CD4-positive, CD25-positive, alpha-beta regulatory T cell (primary cell): Measurements from ENCODE around the gene MLNR. TPM values are rescaled to one million over a fixed set of nuclear protein-coding genes. Genes with fewer than 3 reads are reported as not detected.

Experiments used
- ATAC-seq, 2 donors: fragments of 150-1000 bp; cut with Tn5 transposase; one replicate each; pipeline ENCODE4 v1.10.0; 2021; ENCODE audit warnings: low read depth in 2 of 2, moderate number of reproducible peaks in 2 of 2, moderate library complexity in 1 of 2
- DNase-seq, 3 donors: peaks; one replicate each; pipeline versions ENCODE4 v3.0.0 to v3.0.0-alpha.2; 2012 to 2022; ENCODE audit warnings: mixed read lengths in 1 of 3
- H3K27ac ChIP-seq: one replicate; pipeline ENCODE4 v1.7.0; 2013; ENCODE audit warnings: mild to moderate bottlenecking, low read length; ENCODE audit not compliant: insufficient read depth, poor library complexity, severe bottlenecking
- H3K27me3 ChIP-seq: one replicate; pipeline ENCODE4 v1.7.0; 2013; ENCODE audit warnings: low read length; ENCODE audit not compliant: control insufficient read depth, insufficient read depth
- H3K36me3 ChIP-seq: one replicate; pipeline ENCODE4 v1.7.0; 2013; ENCODE audit warnings: mild to moderate bottlenecking, low read length, moderate library complexity; ENCODE audit not compliant: control insufficient read depth, insufficient read depth
- H3K4me1 ChIP-seq: 2 replicates; pipeline ENCODE4 v1.7.0; 2013; ENCODE audit warnings: mild to moderate bottlenecking, low read length; ENCODE audit not compliant: insufficient read depth, control insufficient read depth, poor library complexity, severe bottlenecking
- H3K4me3 ChIP-seq: one replicate; pipeline ENCODE4 v1.7.0; 2013; ENCODE audit warnings: low read depth, mild to moderate bottlenecking, low read length, moderate library complexity
- H3K9me3 ChIP-seq, 2 experiments: 1 replicate in 1 of 2; 2 replicates in 1 of 2; pipeline ENCODE4 v1.7.0; 2013; ENCODE audit warnings: low read length in 2 of 2, mild to moderate bottlenecking in 1 of 2, moderate library complexity in 1 of 2; ENCODE audit not compliant: control insufficient read depth in 2 of 2
- H3K27ac Mint-ChIP-seq, 3 donors: one replicate each; pipeline ENCODE4 v1.8.0; 2020 to 2022; ENCODE audit warnings: mild to moderate bottlenecking in 3 of 3, mixed read lengths in 3 of 3, moderate library complexity in 2 of 3
- H3K27me3 Mint-ChIP-seq: one replicate; pipeline ENCODE4 v1.8.0; 2022; ENCODE audit warnings: mild to moderate bottlenecking, mixed read lengths
- H3K36me3 Mint-ChIP-seq: one replicate; pipeline ENCODE4 v1.8.0; 2020; ENCODE audit warnings: mixed read lengths
- H3K4me1 Mint-ChIP-seq, 4 donors: one replicate each; pipeline ENCODE4 v1.8.0; 2020 to 2022; ENCODE audit warnings: mixed read lengths in 4 of 4, mild to moderate bottlenecking in 1 of 4
- H3K4me3 Mint-ChIP-seq, 4 donors: one replicate each; pipeline ENCODE4 v1.8.0; 2020 to 2022; ENCODE audit warnings: mild to moderate bottlenecking in 4 of 4, mixed read lengths in 4 of 4, moderate library complexity in 3 of 4
- H3K9me3 Mint-ChIP-seq, 7 donors: one replicate each; pipeline ENCODE4 v1.8.0; 2020 to 2022; ENCODE audit warnings: mixed read lengths in 7 of 7, mild to moderate bottlenecking in 3 of 7, moderate library complexity in 2 of 7
- polyA plus RNA-seq, 4 donors: library from polyadenylated mRNA; unstranded; fragments of 300-500 nt; fragmentation: Illumina TruSeq; gene quantifications; one replicate each; pipeline ENCODE4 v1.2.3, GENCODE V29; 2021
- total RNA-seq: library from RNA; stranded (reverse); gene quantifications from one replicate; pipeline ENCODE4 v1.2.3, GENCODE V29; 2022

Gene MLNR
- total and polyA plus RNA-seq, 5 donors from 2014 or later = not detected

- Mint-ChIP-seq H3K36me3 (peaks cover 3% of the 10 kb centered on the region), H3K27ac (no peak overlapping the region), H3K27me3 (peaks cover 35% of the 10 kb centered on the region), H3K9me3 (peaks cover 0 to 1% (median 0%) of the 10 kb centered on the region in 7 donors), H3K4me1 (no peaks in the 10 kb centered on the region), H3K4me3 (no peak overlapping the region)
- H3K27ac ChIP-seq = no peak overlapping the region
- ATAC-seq = no peak
- no peaks in the 10 kb centered on the region for H3K4me1 ChIP-seq
- no peak for DNase-seq
- no peaks in the 10 kb centered on the region for H3K9me3 ChIP-seq
- H3K4me3 ChIP-seq = no peak overlapping the region
- H3K27me3 ChIP-seq = peaks cover 3% of the 10 kb centered on the region
- H3K36me3 ChIP-seq = no peaks in the 10 kb centered on the region
These were observed 14.6 kb downstream of the MLNR start for GRCh38 chr13:49234741-49235140.

DNA sequence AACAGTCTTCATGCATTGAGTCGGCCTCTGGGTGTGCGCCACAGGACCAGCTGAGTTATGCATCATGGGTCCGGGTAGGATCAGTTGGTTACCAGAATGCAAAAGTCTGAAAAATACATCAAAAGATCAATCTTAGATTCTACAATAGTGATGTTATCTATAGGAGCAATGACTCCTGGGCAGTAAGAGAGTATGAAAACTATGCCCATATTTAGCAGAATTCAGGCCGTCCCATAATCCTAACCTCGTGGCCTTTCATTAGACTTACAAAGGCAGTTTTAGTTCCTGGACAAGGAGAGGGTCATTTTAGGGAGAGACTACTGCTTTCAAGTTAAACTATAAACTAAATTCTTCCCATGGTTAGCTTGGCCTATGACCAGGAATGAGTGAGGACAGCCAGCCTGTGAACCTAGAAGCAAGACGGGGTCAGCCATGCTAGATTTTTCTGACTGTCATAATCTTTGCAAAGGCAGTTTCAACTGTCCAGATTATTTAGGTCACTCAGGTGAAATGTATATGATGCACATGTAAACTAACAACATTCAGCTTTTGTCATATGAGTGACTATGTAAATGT lies 15.8 kb downstream of the MLNR start:
- H3K9me3 Mint-ChIP-seq = peaks cover 0 to 1% (median 0%) of the 10 kb centered on the region in 7 donors

DNA sequence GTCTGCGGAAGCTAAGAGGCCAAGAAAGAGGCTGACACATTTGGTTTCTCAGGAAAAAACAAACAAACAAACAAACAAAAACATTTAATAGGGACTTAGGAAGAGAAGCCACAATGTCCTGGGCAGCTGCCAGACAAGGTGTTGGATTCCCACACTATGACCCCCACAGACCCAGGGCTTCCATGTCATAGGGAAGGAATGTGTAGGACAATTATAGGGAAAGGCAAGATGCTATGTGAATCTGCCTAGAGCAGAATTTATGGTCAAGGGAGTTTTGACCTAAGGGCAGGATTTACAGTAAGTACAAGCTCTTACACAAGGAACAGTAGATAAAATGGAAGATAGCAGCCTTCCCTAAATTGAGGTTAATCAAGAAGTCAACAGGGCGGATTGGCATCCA lies 18.5 kb downstream of the MLNR start:
- Mint-ChIP-seq H3K27ac (no peak overlapping the region), H3K36me3 (peaks cover 3% of the 10 kb centered on the region), H3K4me3 (no peak overlapping the region), H3K27me3 (peaks cover 31% of the 10 kb centered on the region), H3K9me3 (peaks cover 0 to 1% (median 0%) of the 10 kb centered on the region in 7 donors), H3K4me1 (peaks cover 0 to 2% (median 0%) of the 10 kb centered on the region in 4 donors)
- no peaks in the 10 kb centered on the region for H3K9me3 ChIP-seq
- H3K36me3 ChIP-seq = no peaks in the 10 kb centered on the region
- H3K27me3 ChIP-seq = peaks cover 3% of the 10 kb centered on the region
- no peak overlapping the region for H3K4me3 ChIP-seq
- ATAC-seq = no peak
- H3K4me1 ChIP-seq = no peaks in the 10 kb centered on the region
- no peak for DNase-seq
- no peak overlapping the region for H3K27ac ChIP-seq

More for the DNA sequence above, 15.8 kb downstream of the MLNR start:
- Histone ChIP-seq H3K4me3 (no peak overlapping the region), H3K27me3 (peaks cover 3% of the 10 kb centered on the region), H3K4me1 (no peaks in the 10 kb centered on the region), H3K36me3 (no peaks in the 10 kb centered on the region), H3K27ac (no peak overlapping the region), H3K9me3 (no peaks in the 10 kb centered on the region)
- no peak for DNase-seq
- Mint-ChIP-seq H3K27me3 (peaks cover 36% of the 10 kb centered on the region), H3K4me3 (no peak overlapping the region), H3K4me1 (peaks cover 0 to 2% (median 0%) of the 10 kb centered on the region in 4 donors), H3K27ac (no peak overlapping the region), H3K36me3 (peaks cover 3% of the 10 kb centered on the region)
- ATAC-seq = no peak

GRCh38 chr13:49240017-49240416 lies 19.9 kb downstream of the MLNR start:
- H3K4me1 ChIP-seq = no peaks in the 10 kb centered on the region
- H3K4me3 ChIP-seq = no peak overlapping the region
- Mint-ChIP-seq H3K27ac (no peak overlapping the region), H3K9me3 (peaks cover 0 to 2% (median 0%) of the 10 kb centered on the region in 7 donors), H3K4me3 (no peak overlapping the region), H3K4me1 (peaks cover 0 to 2% (median 0%) of the 10 kb centered on the region in 4 donors), H3K27me3 (peaks cover 26% of the 10 kb centered on the region), H3K36me3 (no peaks in the 10 kb centered on the region)
- H3K36me3 ChIP-seq = no peaks in the 10 kb centered on the region
- ATAC-seq (peak; percentile 74 to 82), DNase-seq (peak; percentile 9 to 64 (median 41))
- H3K27ac ChIP-seq = no peak overlapping the region
- H3K9me3 ChIP-seq = no peaks in the 10 kb centered on the region
- H3K27me3 ChIP-seq = peaks cover 3% of the 10 kb centered on the region

- no peaks in the 10 kb centered on the region for H3K36me3 ChIP-seq
- no peak overlapping the region for H3K27ac ChIP-seq
- Mint-ChIP-seq H3K27me3 (peaks cover 17% of the 10 kb centered on the region), H3K36me3 (no peaks in the 10 kb centered on the region), H3K9me3 (peaks cover 0 to 2% (median 0%) of the 10 kb centered on the region in 7 donors), H3K27ac (no peak overlapping the region), H3K4me3 (peak overlapping the region in 1 of 4 donors; percentile 39), H3K4me1 (peaks cover 0 to 2% (median 0%) of the 10 kb centered on the region in 4 donors)
- no peak overlapping the region for H3K4me3 ChIP-seq
- H3K9me3 ChIP-seq = no peaks in the 10 kb centered on the region
- DNase-seq = no peak
- no peak for ATAC-seq
- H3K4me1 ChIP-seq = no peaks in the 10 kb centered on the region
- H3K27me3 ChIP-seq = peaks cover 3% of the 10 kb centered on the region
These were observed 21.2 kb downstream of the MLNR start for GRCh38 chr13:49241296-49241695.

DNA sequence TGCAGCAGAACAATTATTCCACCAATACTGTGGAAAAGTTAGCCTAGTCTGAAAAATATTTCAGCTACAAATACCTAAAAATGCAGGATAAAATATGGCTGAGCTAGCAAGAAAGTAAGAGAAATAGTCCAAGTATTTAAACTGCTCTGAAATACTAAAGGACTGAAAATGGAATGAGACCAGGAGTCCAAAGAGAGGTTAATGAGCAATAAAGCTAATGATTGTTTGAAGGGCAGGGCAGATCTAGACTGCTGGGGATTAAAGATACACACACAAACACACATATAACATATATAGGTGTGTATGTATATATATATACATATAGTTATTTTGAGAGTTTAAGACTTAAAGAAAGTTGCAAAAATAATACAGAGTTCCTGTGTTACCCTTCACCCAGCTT lies 25.0 kb downstream of the MLNR start:
- Histone ChIP-seq H3K36me3 (no peaks in the 10 kb centered on the region), H3K27me3 (peaks cover 5% of the 10 kb centered on the region), H3K4me1 (peaks cover 18% of the 10 kb centered on the region), H3K27ac (no peak overlapping the region), H3K9me3 (no peaks in the 10 kb centered on the region), H3K4me3 (no peak overlapping the region)
- Mint-ChIP-seq H3K9me3 (peaks cover 0 to 2% (median 0%) of the 10 kb centered on the region in 7 donors), H3K4me3 (peak overlapping the region in 1 of 4 donors; percentile 78), H3K27me3 (peaks cover 6% of the 10 kb centered on the region), H3K27ac (no peak overlapping the region), H3K36me3 (peaks cover under 1% of the 10 kb centered on the region), H3K4me1 (peaks cover 14 to 31% (median 25%) of the 10 kb centered on the region in 4 donors)
- DNase-seq = no peak
- no peak for ATAC-seq

GRCh38 chr13:49246850-49247642 lies 26.9 kb downstream of the MLNR start:
- H3K36me3 ChIP-seq = no peaks in the 10 kb centered on the region
- H3K4me1 ChIP-seq = peaks cover 34% of the 10 kb centered on the region
- ATAC-seq (peak in 1 of 2 donors; percentile 24), DNase-seq (no peak)
- H3K27ac Mint-ChIP-seq = peak overlapping the region; percentile 96 to 99 (median 98)
- H3K4me3 ChIP-seq = peak overlapping the region; percentile 96
- peaks cover 4% of the 10 kb centered on the region for H3K27me3 Mint-ChIP-seq
- peaks cover 0 to 2% (median 0%) of the 10 kb centered on the region in 7 donors for H3K9me3 Mint-ChIP-seq
- H3K9me3 ChIP-seq = no peaks in the 10 kb centered on the region
- H3K4me1 Mint-ChIP-seq = peaks cover 26 to 50% (median 40%) of the 10 kb centered on the region in 4 donors
- peaks cover 5% of the 10 kb centered on the region for H3K36me3 Mint-ChIP-seq
- peak overlapping the region; percentile 94 to 99 (median 98) for H3K4me3 Mint-ChIP-seq
- H3K27me3 ChIP-seq = peaks cover 5% of the 10 kb centered on the region
- H3K27ac ChIP-seq = peak overlapping the region; percentile 84
